ENCODE measurements around the gene PRLH. TPM values are rescaled to one million over a fixed set of nuclear protein-coding genes. Genes with fewer than 3 reads are reported as not detected.

PRLH gene
- total and polyA plus RNA-seq, 2 of the 13 experiments (the other 11 are each of a cell fraction or from before 2014, with no cell fraction given), result not detected

DNA sequence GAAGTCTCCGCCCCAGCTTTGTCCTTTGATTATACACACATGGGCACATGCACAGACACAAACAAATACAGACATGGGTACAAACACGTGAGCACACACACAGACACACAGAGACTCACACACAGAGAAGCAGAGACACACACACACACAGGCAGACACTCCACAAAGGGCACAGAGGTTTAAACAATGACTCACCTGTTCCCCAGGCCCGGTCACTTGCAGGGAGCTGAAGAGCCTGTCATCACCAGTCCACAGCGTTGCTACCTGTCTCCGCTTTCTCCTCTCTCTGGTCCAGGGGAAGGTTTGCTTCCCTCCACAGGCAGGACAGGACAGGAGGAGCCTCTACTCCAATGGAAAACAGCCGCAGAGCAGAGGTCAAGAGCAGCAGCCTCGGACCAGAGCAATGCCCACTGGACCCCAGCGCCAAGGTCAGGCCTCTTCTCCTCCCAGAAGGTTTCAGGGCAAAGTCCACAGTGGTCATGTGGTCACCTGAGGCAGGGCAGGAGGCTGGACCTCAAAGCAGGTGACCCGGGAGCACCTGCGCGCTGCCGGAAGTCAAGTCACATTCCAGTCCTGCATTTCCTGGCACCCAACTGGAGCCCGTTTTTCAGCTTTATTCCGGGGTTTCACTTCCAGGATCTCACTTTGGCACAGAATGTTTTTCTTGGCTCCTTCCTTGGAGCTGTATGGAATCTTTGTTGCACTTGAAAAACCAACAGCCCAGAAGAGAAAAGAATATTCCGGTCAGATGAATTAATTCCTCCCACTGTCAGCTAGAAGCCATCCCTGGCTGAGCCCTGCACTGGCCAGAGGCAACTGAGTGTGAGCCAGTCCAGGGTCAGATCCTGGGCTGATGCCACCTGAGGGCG lies 24.1 kb downstream of the PRLH start, which contains the start of gene RAB17 (continued):
- peak; percentile 47 to 88; a peak in 2 of 4 replicates for TF ChIP-seq EP300 (IDR thresholded peaks at IDR 0.05; ENCODE audit: low read depth in 2 of 2, low read length in 2 of 2)
- TF ChIP-seq EP300 (CRISPR knock-in tag; IDR thresholded peaks at IDR 0.05; ENCODE audit: borderline replicate concordance), result peak; percentile 73; the same call in 1 of the 2 replicates
- TF ChIP-seq ZNF550 (CRISPR knock-in tag; IDR thresholded peaks at IDR 0.05; ENCODE audit: borderline replicate concordance), result peak; percentile 76
- TF ChIP-seq POGZ (CRISPR knock-in tag; IDR thresholded peaks at IDR 0.05), result peak; percentile 97
- TF ChIP-seq TAF1 (CRISPR knock-in tag; IDR thresholded peaks at IDR 0.05), result peak; percentile 32; the same call in 1 of the 2 replicates
- TF ChIP-seq ZNF816 (CRISPR knock-in tag; IDR thresholded peaks at IDR 0.05; ENCODE audit: borderline replicate concordance), result peak; percentile 94; the same call in 1 of the 2 replicates
- TF ChIP-seq, protein P1, sequence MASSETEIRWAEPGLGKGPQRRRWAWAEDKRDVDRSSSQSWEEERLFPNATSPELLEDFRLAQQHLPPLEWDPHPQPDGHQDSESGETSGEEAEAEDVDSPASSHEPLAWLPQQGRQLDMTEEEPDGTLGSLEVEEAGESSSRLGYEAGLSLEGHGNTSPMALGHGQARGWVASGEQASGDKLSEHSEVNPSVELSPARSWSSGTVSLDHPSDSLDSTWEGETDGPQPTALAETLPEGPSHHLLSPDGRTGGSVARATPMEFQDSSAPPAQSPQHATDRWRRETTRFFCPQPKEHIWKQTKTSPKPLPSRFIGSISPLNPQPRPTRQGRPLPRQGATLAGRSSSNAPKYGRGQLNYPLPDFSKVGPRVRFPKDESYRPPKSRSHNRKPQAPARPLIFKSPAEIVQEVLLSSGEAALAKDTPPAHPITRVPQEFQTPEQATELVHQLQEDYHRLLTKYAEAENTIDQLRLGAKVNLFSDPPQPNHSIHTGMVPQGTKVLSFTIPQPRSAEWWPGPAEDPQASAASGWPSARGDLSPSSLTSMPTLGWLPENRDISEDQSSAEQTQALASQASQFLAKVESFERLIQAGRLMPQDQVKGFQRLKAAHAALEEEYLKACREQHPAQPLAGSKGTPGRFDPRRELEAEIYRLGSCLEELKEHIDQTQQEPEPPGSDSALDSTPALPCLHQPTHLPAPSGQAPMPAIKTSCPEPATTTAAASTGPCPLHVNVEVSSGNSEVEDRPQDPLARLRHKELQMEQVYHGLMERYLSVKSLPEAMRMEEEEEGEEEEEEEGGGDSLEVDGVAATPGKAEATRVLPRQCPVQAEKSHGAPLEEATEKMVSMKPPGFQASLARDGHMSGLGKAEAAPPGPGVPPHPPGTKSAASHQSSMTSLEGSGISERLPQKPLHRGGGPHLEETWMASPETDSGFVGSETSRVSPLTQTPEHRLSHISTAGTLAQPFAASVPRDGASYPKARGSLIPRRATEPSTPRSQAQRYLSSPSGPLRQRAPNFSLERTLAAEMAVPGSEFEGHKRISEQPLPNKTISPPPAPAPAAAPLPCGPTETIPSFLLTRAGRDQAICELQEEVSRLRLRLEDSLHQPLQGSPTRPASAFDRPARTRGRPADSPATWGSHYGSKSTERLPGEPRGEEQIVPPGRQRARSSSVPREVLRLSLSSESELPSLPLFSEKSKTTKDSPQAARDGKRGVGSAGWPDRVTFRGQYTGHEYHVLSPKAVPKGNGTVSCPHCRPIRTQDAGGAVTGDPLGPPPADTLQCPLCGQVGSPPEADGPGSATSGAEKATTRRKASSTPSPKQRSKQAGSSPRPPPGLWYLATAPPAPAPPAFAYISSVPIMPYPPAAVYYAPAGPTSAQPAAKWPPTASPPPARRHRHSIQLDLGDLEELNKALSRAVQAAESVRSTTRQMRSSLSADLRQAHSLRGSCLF (CRISPR knock-in tag; IDR thresholded peaks at IDR 0.05; ENCODE audit: borderline replicate concordance), result no peak
- peak; percentile 98 for TF ChIP-seq ZNF747 (CRISPR knock-in tag; IDR thresholded peaks at IDR 0.05; ENCODE audit: borderline replicate concordance)
- TF ChIP-seq ZNF382 (CRISPR knock-in tag; IDR thresholded peaks at IDR 0.05; ENCODE audit: borderline replicate concordance), result no peak
- no peak for TF ChIP-seq ZNF329 (CRISPR knock-in tag; IDR thresholded peaks at IDR 0.05; ENCODE audit: low read depth)
- TF ChIP-seq TMF1 (CRISPR knock-in tag; IDR thresholded peaks at IDR 0.05; ENCODE audit: low read depth), result peak; percentile 57
- TF ChIP-seq, protein P2, sequence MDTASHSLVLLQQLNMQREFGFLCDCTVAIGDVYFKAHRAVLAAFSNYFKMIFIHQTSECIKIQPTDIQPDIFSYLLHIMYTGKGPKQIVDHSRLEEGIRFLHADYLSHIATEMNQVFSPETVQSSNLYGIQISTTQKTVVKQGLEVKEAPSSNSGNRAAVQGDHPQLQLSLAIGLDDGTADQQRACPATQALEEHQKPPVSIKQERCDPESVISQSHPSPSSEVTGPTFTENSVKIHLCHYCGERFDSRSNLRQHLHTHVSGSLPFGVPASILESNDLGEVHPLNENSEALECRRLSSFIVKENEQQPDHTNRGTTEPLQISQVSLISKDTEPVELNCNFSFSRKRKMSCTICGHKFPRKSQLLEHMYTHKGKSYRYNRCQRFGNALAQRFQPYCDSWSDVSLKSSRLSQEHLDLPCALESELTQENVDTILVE (CRISPR knock-in tag; IDR thresholded peaks at IDR 0.05), result peak; percentile 79
- TF ChIP-seq ZNF619 (CRISPR knock-in tag; IDR thresholded peaks at IDR 0.05), result no peak
- TF ChIP-seq, protein P3, sequence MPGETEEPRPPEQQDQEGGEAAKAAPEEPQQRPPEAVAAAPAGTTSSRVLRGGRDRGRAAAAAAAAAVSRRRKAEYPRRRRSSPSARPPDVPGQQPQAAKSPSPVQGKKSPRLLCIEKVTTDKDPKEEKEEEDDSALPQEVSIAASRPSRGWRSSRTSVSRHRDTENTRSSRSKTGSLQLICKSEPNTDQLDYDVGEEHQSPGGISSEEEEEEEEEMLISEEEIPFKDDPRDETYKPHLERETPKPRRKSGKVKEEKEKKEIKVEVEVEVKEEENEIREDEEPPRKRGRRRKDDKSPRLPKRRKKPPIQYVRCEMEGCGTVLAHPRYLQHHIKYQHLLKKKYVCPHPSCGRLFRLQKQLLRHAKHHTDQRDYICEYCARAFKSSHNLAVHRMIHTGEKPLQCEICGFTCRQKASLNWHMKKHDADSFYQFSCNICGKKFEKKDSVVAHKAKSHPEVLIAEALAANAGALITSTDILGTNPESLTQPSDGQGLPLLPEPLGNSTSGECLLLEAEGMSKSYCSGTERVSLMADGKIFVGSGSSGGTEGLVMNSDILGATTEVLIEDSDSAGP (CRISPR knock-in tag; IDR thresholded peaks at IDR 0.05; ENCODE audit: borderline replicate concordance), result peak; percentile 96; the same call in 1 of the 2 replicates
- no peak for TF ChIP-seq HNRNPH1 (optimal IDR thresholded peaks at IDR 0.05; ENCODE audit: low read depth, low read length)
- TF ChIP-seq, protein P4, sequence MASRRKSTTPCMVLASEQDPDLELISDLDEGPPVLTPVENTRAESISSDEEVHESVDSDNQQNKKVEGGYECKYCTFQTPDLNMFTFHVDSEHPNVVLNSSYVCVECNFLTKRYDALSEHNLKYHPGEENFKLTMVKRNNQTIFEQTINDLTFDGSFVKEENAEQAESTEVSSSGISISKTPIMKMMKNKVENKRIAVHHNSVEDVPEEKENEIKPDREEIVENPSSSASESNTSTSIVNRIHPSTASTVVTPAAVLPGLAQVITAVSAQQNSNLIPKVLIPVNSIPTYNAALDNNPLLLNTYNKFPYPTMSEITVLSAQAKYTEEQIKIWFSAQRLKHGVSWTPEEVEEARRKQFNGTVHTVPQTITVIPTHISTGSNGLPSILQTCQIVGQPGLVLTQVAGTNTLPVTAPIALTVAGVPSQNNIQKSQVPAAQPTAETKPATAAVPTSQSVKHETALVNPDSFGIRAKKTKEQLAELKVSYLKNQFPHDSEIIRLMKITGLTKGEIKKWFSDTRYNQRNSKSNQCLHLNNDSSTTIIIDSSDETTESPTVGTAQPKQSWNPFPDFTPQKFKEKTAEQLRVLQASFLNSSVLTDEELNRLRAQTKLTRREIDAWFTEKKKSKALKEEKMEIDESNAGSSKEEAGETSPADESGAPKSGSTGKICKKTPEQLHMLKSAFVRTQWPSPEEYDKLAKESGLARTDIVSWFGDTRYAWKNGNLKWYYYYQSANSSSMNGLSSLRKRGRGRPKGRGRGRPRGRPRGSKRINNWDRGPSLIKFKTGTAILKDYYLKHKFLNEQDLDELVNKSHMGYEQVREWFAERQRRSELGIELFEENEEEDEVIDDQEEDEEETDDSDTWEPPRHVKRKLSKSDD (CRISPR knock-in tag; IDR thresholded peaks at IDR 0.05; ENCODE audit: low read depth), result peak; percentile 74; the same call in 1 of the 2 replicates
- no peak for TF ChIP-seq SMARCE1 (IDR thresholded peaks at IDR 0.05; ENCODE audit: borderline replicate concordance)
